ENCODE data around the gene MAPK10.
"Not testable (repeated sequence)": the region's sequence is repeated elsewhere in the genome, so short reads cannot be mapped to it uniquely, and the experiment has no call there.

Gene MAPK10

GRCh38 chr4:86031927-86032326 lies 327.9 kb downstream of the MAPK10 start:
- no peak for DNase-seq

- DNase-seq, result no peak
These were observed 333.1 kb downstream of the MAPK10 start for GRCh38 chr4:86026720-86027119.

- DNase-seq, result not testable (repeated sequence)
These were observed 338.2 kb downstream of the MAPK10 start for GRCh38 chr4:86021671-86022070.

- DNase-seq, result no peak
These were observed 339.9 kb downstream of the MAPK10 start for GRCh38 chr4:86019906-86020305.

GRCh38 chr4:86019362-86019761 lies 340.5 kb downstream of the MAPK10 start:
- no peak for DNase-seq

GRCh38 chr4:86015412-86016350 lies 344.2 kb downstream of the MAPK10 start:
- no peak for DNase-seq

- no peak for DNase-seq
These were observed 345.3 kb downstream of the MAPK10 start for GRCh38 chr4:86014599-86014998.

- no peak for DNase-seq
These were observed 346.2 kb downstream of the MAPK10 start for GRCh38 chr4:86013621-86014020.

- no peak for DNase-seq
These were observed 348.7 kb downstream of the MAPK10 start for GRCh38 chr4:86011117-86011516.

GRCh38 chr4:86007042-86007441 lies 352.8 kb downstream of the MAPK10 start:
- DNase-seq, result no peak

GRCh38 chr4:86006057-86006456 lies 353.8 kb downstream of the MAPK10 start:
- no peak for DNase-seq

- DNase-seq, result no peak
These were observed 355.8 kb downstream of the MAPK10 start for GRCh38 chr4:86004030-86004429.

GRCh38 chr4:86001591-86001990 lies 358.3 kb downstream of the MAPK10 start:
- no peak for DNase-seq

GRCh38 chr4:85995361-85995760 lies 364.5 kb downstream of the MAPK10 start:
- no peak for DNase-seq

- no peak for DNase-seq
These were observed 365.3 kb downstream of the MAPK10 start for GRCh38 chr4:85994576-85994975.

- DNase-seq, result no peak
These were observed 366.2 kb downstream of the MAPK10 start for GRCh38 chr4:85993641-85994040.

GRCh38 chr4:85986266-85986665 lies 373.6 kb downstream of the MAPK10 start:
- no peak for DNase-seq

- DNase-seq, result no peak
These were observed 380.6 kb downstream of the MAPK10 start for GRCh38 chr4:85979276-85979675.

GRCh38 chr4:85970535-85970934 lies 389.3 kb downstream of the MAPK10 start:
- no peak for DNase-seq

- no peak for DNase-seq
These were observed 390.7 kb downstream of the MAPK10 start for GRCh38 chr4:85968945-85969819.

- DNase-seq, result no peak
These were observed 392.0 kb downstream of the MAPK10 start for GRCh38 chr4:85967872-85968271.

- DNase-seq, result no peak
These were observed 393.5 kb downstream of the MAPK10 start for GRCh38 chr4:85966373-85966772.

- no peak for DNase-seq
These were observed 394.3 kb downstream of the MAPK10 start for GRCh38 chr4:85965529-85965928.

GRCh38 chr4:85965017-85965416 lies 394.8 kb downstream of the MAPK10 start:
- DNase-seq, result not testable (repeated sequence)
